Stimulated activated CD4-positive, alpha-beta T cell treated with anti-CD3 and anti-CD28 coated beads, Interleukin-12 subunit alpha, Interleukin-12 subunit beta, amount 100 ng/mL, for 4 hours (primary cell): ENCODE data around the gene PLPPR2.
"Not testable (repeated sequence)": the region's sequence is repeated elsewhere in the genome, so short reads cannot be mapped to it uniquely, and the experiment has no call there.

Source experiments
- DNase-seq: peaks from one replicate; pipeline ENCODE4 v3.0.0-alpha.2; 2020

The PLPPR2 gene

GRCh38 chr19:11342429-11342828 lies 12.8 kb upstream of the PLPPR2 start:
- no peak for DNase-seq

GRCh38 chr19:11345122-11345803 lies 10.0 kb upstream of the PLPPR2 start:
- no peak for DNase-seq

GRCh38 chr19:11346104-11346940 lies 8.9 kb upstream of the PLPPR2 start, which contains the start of the genes CCDC159 and TMEM205:
TSS of gene CCDC159 (plus strand) at chr19:11346519. CDS start at chr19:11346607, 88 bp downstream.
TSS of gene TMEM205 (minus strand) at chr19:11346268. CDS start at chr19:11345619, 649 bp downstream.
- peak; percentile 94 for DNase-seq

- DNase-seq = no peak
Observed at GRCh38 chr19:11347546-11348039, 7.6 kb upstream of the PLPPR2 start.

- DNase-seq = no peak
Observed at GRCh38 chr19:11349171-11349570, 6.1 kb upstream of the PLPPR2 start.

GRCh38 chr19:11354102-11354501 lies 1.1 kb upstream of the PLPPR2 start:
- DNase-seq = not testable (repeated sequence)

- DNase-seq = no peak
Observed at GRCh38 chr19:11356074-11356397, 804 bp downstream of the PLPPR2 start.

- DNase-seq = no peak
Observed at GRCh38 chr19:11356676-11357550, 1.7 kb downstream of the PLPPR2 start.

GRCh38 chr19:11359421-11359820 lies 4.2 kb downstream of the PLPPR2 start:
- DNase-seq = no peak

- DNase-seq = no peak
Observed at GRCh38 chr19:11361037-11361770, 6.0 kb downstream of the PLPPR2 start.

- DNase-seq = no peak
Observed at GRCh38 chr19:11361771-11362731, 6.8 kb downstream of the PLPPR2 start.

- no peak for DNase-seq
Observed at GRCh38 chr19:11363881-11364280, 8.6 kb downstream of the PLPPR2 start.

- DNase-seq = no peak
Observed at GRCh38 chr19:11364296-11364904, 9.2 kb downstream of the PLPPR2 start.

GRCh38 chr19:11364935-11365334 lies 9.7 kb downstream of the PLPPR2 start:
- no peak for DNase-seq

- DNase-seq = no peak
Observed at GRCh38 chr19:11365557-11366117, 10.4 kb downstream of the PLPPR2 start.

- DNase-seq = no peak
Observed at GRCh38 chr19:11367528-11367927, 12.3 kb downstream of the PLPPR2 start.

GRCh38 chr19:11370744-11371143 lies 15.5 kb downstream of the PLPPR2 start:
- DNase-seq = no peak

GRCh38 chr19:11373166-11373884 lies 18.1 kb downstream of the PLPPR2 start:
- no peak for DNase-seq

GRCh38 chr19:11373885-11374432 lies 18.7 kb downstream of the PLPPR2 start:
- DNase-seq = no peak
